GM12878 (cell line): ENCODE data around the gene TGIF2. TPM values are rescaled to one million over a fixed set of nuclear protein-coding genes. Genes with fewer than 3 reads are reported as not detected.

ENCODE experiments used
- CHD1 ChIP-seq: IDR thresholded peaks from 2 replicates; pipeline ENCODE4 v1.6.1; 2012; ENCODE audit warnings: low read depth, low read length, improper control_type of control experiment
- EED ChIP-seq: sonication (generic); IDR thresholded peaks from 2 replicates; pipeline ENCODE4 v1.6.1; 2016; ENCODE audit warnings: antibody characterized with exemption, low read depth
- IKZF2 ChIP-seq, 2 experiments: fragments of 450-650 bp; IDR thresholded peaks; 2 replicates each; pipeline ENCODE4 v1.6.1; 2017; ENCODE audit warnings: mild to moderate bottlenecking in 2 of 2, moderate library complexity in 2 of 2
- KLF5 ChIP-seq: fragments of 450-650 bp; IDR thresholded peaks from 2 replicates; pipeline ENCODE4 v1.6.1; 2014; ENCODE audit warnings: mild to moderate bottlenecking; ENCODE audit not compliant: partially characterized antibody
- MXI1 ChIP-seq: fragments of 150-350 bp; IDR thresholded peaks from 2 replicates; pipeline ENCODE4 v1.6.1; 2011; ENCODE audit warnings: low read depth, mild to moderate bottlenecking, inconsistent platforms, low read length, improper control_type of control experiment
- PML ChIP-seq: IDR thresholded peaks from 2 replicates; pipeline ENCODE4 v1.6.1; 2012; ENCODE audit warnings: low read length, inconsistent platforms
- POLR2A ChIP-seq: IDR thresholded peaks from 2 replicates; pipeline ENCODE4 v1.6.1; 2011; ENCODE audit warnings: low read depth, mild to moderate bottlenecking, low read length
- RFX5 ChIP-seq: IDR thresholded peaks from 2 replicates; pipeline ENCODE4 v1.6.1; 2011; ENCODE audit warnings: low read depth, low read length, improper control_type of control experiment
- SPI1 ChIP-seq: IDR thresholded peaks from 2 replicates; pipeline ENCODE4 v1.6.1; 2011; ENCODE audit warnings: low read depth, mild to moderate bottlenecking, low read length, moderate library complexity, borderline replicate concordance; ENCODE audit not compliant: insufficient read depth
- ZNF384 ChIP-seq: IDR thresholded peaks from 2 replicates; pipeline ENCODE4 v1.6.1; 2012; ENCODE audit warnings: low read depth, mild to moderate bottlenecking, low read length, improper control_type of control experiment, borderline replicate concordance
- polyA plus RNA-seq, 11 experiments: library from polyadenylated mRNA; depleted of rRNA in 4 of 11; unstranded in 6 of 11; stranded (reverse) in 5 of 11; fragments of >200 nt; fragmentation: Nextera tagmentation in 4 of 11; fragmentation: Illumina TruSeq in 1 of 11; extraction: Ambion mirVana in 4 of 11; extraction: Trizol in 1 of 11; gene quantifications; 1 replicate in 1 of 11; 2 replicates in 10 of 11; pipeline versions ENCODE4 v1.2.1 to v1.2.3, GENCODE V29; 2011 to 2016; ENCODE audit warnings: inconsistent platforms in 2 of 11, missing spikeins in 2 of 11, low read depth in 1 of 11
- total RNA-seq, 4 experiments: library from RNA; depleted of rRNA in 3 of 4; stranded (reverse); fragments of >200 nt in 3 of 4; fragmentation: Illumina TruSeq in 1 of 4; extraction: Trizol in 1 of 4; gene quantifications; 2 replicates each; pipeline versions ENCODE4 v1.2.1 to v1.2.3, GENCODE V29; 2013 to 2021
- TF ChIP-seq, protein P1 (sequence below): fragments of 450-650 bp; formaldehyde crosslinking; IDR thresholded peaks from 2 replicates; pipeline ENCODE4 v1.4.0; 2020; ENCODE audit warnings: mild to moderate bottlenecking, moderate library complexity
- TF ChIP-seq, protein P2 (sequence below): fragments of 450-650 bp; IDR thresholded peaks from 2 replicates; pipeline ENCODE4 v1.6.1; 2016; ENCODE audit warnings: mild to moderate bottlenecking
- TF ChIP-seq, protein P3 (sequence below): fragments of 450-650 bp; IDR thresholded peaks from 2 replicates; pipeline ENCODE4 v1.6.1; 2017; ENCODE audit warnings: low read depth, mild to moderate bottlenecking, moderate library complexity
- TF ChIP-seq, protein P4 (sequence below): IDR thresholded peaks from 2 replicates; pipeline ENCODE4 v1.6.1; 2012; ENCODE audit warnings: improper control_type of control experiment, low read depth, low read length; ENCODE audit not compliant: insufficient replicate concordance

The TGIF2 gene
- total and polyA plus RNA-seq, 10 of the 15 experiments (the other 5 are each of a cell fraction or from before 2014, with no cell fraction given): 13.1 to 47.1 (median 36.6) TPM

DNA sequence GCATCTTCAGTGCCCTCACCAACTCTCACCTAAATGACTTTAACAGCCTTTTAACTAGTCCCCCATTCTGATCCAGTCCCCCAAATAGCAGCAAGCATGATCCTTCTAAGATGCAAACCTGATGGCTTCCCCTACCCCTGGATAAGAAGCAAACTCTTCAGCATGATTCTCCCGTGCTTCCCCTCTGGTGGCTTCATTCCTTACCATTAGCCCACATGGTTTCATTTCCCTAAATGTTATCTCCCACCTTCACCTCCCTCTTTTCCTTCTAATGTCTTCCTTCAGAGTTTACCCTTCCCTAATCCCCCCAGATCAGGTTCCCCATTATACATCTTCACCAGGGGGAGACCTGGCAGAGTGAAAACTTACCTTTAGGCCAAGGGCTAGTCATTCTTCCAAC lies 28.1 kb downstream of the TGIF2 start (continued):
- TF ChIP-seq KLF5: no peak
- TF ChIP-seq, protein P1, sequence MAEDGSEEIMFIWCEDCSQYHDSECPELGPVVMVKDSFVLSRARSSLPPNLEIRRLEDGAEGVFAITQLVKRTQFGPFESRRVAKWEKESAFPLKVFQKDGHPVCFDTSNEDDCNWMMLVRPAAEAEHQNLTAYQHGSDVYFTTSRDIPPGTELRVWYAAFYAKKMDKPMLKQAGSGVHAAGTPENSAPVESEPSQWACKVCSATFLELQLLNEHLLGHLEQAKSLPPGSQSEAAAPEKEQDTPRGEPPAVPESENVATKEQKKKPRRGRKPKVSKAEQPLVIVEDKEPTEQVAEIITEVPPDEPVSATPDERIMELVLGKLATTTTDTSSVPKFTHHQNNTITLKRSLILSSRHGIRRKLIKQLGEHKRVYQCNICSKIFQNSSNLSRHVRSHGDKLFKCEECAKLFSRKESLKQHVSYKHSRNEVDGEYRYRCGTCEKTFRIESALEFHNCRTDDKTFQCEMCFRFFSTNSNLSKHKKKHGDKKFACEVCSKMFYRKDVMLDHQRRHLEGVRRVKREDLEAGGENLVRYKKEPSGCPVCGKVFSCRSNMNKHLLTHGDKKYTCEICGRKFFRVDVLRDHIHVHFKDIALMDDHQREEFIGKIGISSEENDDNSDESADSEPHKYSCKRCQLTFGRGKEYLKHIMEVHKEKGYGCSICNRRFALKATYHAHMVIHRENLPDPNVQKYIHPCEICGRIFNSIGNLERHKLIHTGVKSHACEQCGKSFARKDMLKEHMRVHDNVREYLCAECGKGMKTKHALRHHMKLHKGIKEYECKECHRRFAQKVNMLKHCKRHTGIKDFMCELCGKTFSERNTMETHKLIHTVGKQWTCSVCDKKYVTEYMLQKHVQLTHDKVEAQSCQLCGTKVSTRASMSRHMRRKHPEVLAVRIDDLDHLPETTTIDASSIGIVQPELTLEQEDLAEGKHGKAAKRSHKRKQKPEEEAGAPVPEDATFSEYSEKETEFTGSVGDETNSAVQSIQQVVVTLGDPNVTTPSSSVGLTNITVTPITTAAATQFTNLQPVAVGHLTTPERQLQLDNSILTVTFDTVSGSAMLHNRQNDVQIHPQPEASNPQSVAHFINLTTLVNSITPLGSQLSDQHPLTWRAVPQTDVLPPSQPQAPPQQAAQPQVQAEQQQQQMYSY (CRISPR knock-in tag): no peak
- no peak for TF ChIP-seq POLR2A
- TF ChIP-seq PML: no peak
- no peak for TF ChIP-seq CHD1
- no peak for TF ChIP-seq RFX5
- TF ChIP-seq SPI1: peak; percentile 82
- TF ChIP-seq, protein P2, sequence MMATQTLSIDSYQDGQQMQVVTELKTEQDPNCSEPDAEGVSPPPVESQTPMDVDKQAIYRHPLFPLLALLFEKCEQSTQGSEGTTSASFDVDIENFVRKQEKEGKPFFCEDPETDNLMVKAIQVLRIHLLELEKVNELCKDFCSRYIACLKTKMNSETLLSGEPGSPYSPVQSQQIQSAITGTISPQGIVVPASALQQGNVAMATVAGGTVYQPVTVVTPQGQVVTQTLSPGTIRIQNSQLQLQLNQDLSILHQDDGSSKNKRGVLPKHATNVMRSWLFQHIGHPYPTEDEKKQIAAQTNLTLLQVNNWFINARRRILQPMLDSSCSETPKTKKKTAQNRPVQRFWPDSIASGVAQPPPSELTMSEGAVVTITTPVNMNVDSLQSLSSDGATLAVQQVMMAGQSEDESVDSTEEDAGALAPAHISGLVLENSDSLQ: no peak
- peak; percentile 74 to 77 for TF ChIP-seq IKZF2 (IDR thresholded peaks at IDR 0.05)
- TF ChIP-seq MXI1: no peak
- TF ChIP-seq, protein P3, sequence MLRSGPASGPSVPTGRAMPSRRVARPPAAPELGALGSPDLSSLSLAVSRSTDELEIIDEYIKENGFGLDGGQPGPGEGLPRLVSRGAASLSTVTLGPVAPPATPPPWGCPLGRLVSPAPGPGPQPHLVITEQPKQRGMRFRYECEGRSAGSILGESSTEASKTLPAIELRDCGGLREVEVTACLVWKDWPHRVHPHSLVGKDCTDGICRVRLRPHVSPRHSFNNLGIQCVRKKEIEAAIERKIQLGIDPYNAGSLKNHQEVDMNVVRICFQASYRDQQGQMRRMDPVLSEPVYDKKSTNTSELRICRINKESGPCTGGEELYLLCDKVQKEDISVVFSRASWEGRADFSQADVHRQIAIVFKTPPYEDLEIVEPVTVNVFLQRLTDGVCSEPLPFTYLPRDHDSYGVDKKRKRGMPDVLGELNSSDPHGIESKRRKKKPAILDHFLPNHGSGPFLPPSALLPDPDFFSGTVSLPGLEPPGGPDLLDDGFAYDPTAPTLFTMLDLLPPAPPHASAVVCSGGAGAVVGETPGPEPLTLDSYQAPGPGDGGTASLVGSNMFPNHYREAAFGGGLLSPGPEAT: peak; percentile 57; the same call in 1 of the 2 replicates
- TF ChIP-seq, protein P4, sequence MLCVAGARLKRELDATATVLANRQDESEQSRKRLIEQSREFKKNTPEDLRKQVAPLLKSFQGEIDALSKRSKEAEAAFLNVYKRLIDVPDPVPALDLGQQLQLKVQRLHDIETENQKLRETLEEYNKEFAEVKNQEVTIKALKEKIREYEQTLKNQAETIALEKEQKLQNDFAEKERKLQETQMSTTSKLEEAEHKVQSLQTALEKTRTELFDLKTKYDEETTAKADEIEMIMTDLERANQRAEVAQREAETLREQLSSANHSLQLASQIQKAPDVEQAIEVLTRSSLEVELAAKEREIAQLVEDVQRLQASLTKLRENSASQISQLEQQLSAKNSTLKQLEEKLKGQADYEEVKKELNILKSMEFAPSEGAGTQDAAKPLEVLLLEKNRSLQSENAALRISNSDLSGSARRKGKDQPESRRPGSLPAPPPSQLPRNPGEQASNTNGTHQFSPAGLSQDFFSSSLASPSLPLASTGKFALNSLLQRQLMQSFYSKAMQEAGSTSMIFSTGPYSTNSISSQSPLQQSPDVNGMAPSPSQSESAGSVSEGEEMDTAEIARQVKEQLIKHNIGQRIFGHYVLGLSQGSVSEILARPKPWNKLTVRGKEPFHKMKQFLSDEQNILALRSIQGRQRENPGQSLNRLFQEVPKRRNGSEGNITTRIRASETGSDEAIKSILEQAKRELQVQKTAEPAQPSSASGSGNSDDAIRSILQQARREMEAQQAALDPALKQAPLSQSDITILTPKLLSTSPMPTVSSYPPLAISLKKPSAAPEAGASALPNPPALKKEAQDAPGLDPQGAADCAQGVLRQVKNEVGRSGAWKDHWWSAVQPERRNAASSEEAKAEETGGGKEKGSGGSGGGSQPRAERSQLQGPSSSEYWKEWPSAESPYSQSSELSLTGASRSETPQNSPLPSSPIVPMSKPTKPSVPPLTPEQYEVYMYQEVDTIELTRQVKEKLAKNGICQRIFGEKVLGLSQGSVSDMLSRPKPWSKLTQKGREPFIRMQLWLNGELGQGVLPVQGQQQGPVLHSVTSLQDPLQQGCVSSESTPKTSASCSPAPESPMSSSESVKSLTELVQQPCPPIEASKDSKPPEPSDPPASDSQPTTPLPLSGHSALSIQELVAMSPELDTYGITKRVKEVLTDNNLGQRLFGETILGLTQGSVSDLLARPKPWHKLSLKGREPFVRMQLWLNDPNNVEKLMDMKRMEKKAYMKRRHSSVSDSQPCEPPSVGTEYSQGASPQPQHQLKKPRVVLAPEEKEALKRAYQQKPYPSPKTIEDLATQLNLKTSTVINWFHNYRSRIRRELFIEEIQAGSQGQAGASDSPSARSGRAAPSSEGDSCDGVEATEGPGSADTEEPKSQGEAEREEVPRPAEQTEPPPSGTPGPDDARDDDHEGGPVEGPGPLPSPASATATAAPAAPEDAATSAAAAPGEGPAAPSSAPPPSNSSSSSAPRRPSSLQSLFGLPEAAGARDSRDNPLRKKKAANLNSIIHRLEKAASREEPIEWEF: no peak
- TF ChIP-seq EED: peak; percentile 38; the same call in 1 of the 2 replicates
- no peak for TF ChIP-seq ZNF384
